Measurements from ENCODE around the gene LAMB1.
"Not testable (repeated sequence)": the region's sequence is repeated elsewhere in the genome, so short reads cannot be mapped to it uniquely, and the experiment has no call there.

LAMB1 gene

GRCh38 chr7:107967420-107967819 lies 35.5 kb downstream of the LAMB1 start:
- no peak for DNase-seq

GRCh38 chr7:107966711-107967110 lies 36.2 kb downstream of the LAMB1 start:
- DNase-seq, result peak; percentile 88

GRCh38 chr7:107964510-107964909 lies 38.5 kb downstream of the LAMB1 start:
- DNase-seq, result no peak

- no peak for DNase-seq
These were observed 40.1 kb downstream of the LAMB1 start for GRCh38 chr7:107962817-107963216.

GRCh38 chr7:107961405-107961804 lies 41.6 kb downstream of the LAMB1 start:
- no peak for DNase-seq

GRCh38 chr7:107960272-107960671 lies 42.7 kb downstream of the LAMB1 start:
- DNase-seq, result no peak

GRCh38 chr7:107959527-107959898 lies 43.4 kb downstream of the LAMB1 start:
- no peak for DNase-seq

GRCh38 chr7:107958764-107959526 lies 44.0 kb downstream of the LAMB1 start:
- peak; percentile 64 for DNase-seq

GRCh38 chr7:107957436-107957835 lies 45.5 kb downstream of the LAMB1 start:
- no peak for DNase-seq

- not testable (repeated sequence) for DNase-seq
These were observed 46.0 kb downstream of the LAMB1 start for GRCh38 chr7:107956950-107957349.

GRCh38 chr7:107955394-107955793 lies 47.6 kb downstream of the LAMB1 start:
- no peak for DNase-seq

GRCh38 chr7:107953924-107954303 lies 49.0 kb downstream of the LAMB1 start:
- peak; percentile 41 for DNase-seq

- no peak for DNase-seq
These were observed 49.6 kb downstream of the LAMB1 start for GRCh38 chr7:107953265-107953923.

GRCh38 chr7:107951896-107952295 lies 51.1 kb downstream of the LAMB1 start:
- no peak for DNase-seq

- no peak for DNase-seq
These were observed 51.7 kb downstream of the LAMB1 start for GRCh38 chr7:107951172-107951787.

- DNase-seq, result no peak
These were observed 53.5 kb downstream of the LAMB1 start for GRCh38 chr7:107949443-107949935.

GRCh38 chr7:107948645-107949442 lies 54.1 kb downstream of the LAMB1 start:
- peak; percentile 96 for DNase-seq

- DNase-seq, result peak; percentile 42
These were observed 56.1 kb downstream of the LAMB1 start for GRCh38 chr7:107946881-107947280.

GRCh38 chr7:107946451-107946850 lies 56.5 kb downstream of the LAMB1 start:
- DNase-seq, result peak; percentile 46

- no peak for DNase-seq
These were observed 57.6 kb downstream of the LAMB1 start for GRCh38 chr7:107945332-107945731.

- DNase-seq, result no peak
These were observed 58.4 kb downstream of the LAMB1 start for GRCh38 chr7:107944411-107945169.

- DNase-seq, result no peak
These were observed 59.9 kb downstream of the LAMB1 start for GRCh38 chr7:107943018-107943417.
